ENCODE data around the gene WIPF1. TPM values are rescaled to one million over a fixed set of nuclear protein-coding genes. Genes with fewer than 3 reads are reported as not detected.
A peak's percentile ranks its signal among the peaks of the same experiment; 100 is the strongest.

The WIPF1 gene
- total RNA-seq, 3 donors from 2014 or later: 15.3 to 56.6 (median 28.9) TPM

DNA sequence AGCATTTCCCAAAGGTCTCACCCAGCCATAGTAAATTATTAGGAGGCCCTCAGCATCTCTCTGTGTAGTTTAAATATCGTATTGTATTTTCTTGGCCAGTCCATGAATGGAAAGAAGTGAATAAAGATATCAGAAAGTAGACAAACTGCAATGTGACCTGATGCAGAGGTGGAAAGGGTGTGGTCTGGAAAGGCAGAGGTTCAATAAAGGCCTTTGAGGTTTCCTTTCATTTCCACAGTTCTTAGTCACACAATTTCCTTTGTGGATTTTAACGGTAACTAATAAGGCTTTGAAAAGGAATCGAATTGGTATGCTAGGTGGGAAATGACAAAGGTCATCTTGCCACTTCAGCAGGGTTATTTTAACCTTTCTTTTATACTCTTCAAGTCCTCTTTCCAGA lies 20.1 kb upstream of the WIPF1 start:
- no peaks in the 10 kb centered on the region for H3K9me3 ChIP-seq
- intact Hi-C loops (cut with DNase I, micrococcal nuclease): no loop called here
- no peak overlapping the region for H3K4me3 ChIP-seq
- ATAC-seq: peak; percentile 42
- H3K36me3 ChIP-seq (ENCODE audit: low read depth): no peaks in the 10 kb centered on the region
- H3K4me1 ChIP-seq (ENCODE audit: low read depth): peaks cover 2% of the 10 kb centered on the region
- no peak for DNase-seq
- TF ChIP-seq, protein P1, sequence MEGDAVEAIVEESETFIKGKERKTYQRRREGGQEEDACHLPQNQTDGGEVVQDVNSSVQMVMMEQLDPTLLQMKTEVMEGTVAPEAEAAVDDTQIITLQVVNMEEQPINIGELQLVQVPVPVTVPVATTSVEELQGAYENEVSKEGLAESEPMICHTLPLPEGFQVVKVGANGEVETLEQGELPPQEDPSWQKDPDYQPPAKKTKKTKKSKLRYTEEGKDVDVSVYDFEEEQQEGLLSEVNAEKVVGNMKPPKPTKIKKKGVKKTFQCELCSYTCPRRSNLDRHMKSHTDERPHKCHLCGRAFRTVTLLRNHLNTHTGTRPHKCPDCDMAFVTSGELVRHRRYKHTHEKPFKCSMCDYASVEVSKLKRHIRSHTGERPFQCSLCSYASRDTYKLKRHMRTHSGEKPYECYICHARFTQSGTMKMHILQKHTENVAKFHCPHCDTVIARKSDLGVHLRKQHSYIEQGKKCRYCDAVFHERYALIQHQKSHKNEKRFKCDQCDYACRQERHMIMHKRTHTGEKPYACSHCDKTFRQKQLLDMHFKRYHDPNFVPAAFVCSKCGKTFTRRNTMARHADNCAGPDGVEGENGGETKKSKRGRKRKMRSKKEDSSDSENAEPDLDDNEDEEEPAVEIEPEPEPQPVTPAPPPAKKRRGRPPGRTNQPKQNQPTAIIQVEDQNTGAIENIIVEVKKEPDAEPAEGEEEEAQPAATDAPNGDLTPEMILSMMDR (IDR thresholded peaks at IDR 0.05): no peak

DNA sequence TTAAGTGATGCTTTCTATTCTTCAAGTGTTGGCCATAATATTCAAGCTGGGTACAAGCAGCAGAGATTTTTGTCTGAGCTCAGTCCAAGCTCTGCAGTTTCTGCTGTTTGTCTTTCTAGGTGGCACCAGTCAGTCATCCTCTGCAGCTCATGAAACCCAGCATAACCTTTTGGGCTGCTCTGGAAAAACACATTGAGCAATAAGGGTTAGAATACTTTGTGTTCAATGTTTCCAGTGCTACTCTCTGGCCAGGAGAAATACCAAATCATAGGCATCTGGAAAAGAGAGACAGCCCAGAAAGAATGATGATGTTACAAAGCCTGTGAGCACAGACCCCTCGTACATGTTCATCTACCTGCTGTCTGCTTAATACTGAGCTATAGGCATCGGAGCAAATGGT lies 19.5 kb upstream of the WIPF1 start:
- ATAC-seq (no peak), DNase-seq (no peak)
- H3K4me3 ChIP-seq: no peak overlapping the region
- H3K36me3 ChIP-seq (ENCODE audit: low read depth): no peaks in the 10 kb centered on the region
- TF ChIP-seq, protein P1 (IDR thresholded peaks at IDR 0.05): no peak
- peaks cover 3% of the 10 kb centered on the region for H3K4me1 ChIP-seq (ENCODE audit: low read depth)
- H3K9me3 ChIP-seq: no peaks in the 10 kb centered on the region
- intact Hi-C loops (cut with DNase I, micrococcal nuclease): no loop called here

DNA sequence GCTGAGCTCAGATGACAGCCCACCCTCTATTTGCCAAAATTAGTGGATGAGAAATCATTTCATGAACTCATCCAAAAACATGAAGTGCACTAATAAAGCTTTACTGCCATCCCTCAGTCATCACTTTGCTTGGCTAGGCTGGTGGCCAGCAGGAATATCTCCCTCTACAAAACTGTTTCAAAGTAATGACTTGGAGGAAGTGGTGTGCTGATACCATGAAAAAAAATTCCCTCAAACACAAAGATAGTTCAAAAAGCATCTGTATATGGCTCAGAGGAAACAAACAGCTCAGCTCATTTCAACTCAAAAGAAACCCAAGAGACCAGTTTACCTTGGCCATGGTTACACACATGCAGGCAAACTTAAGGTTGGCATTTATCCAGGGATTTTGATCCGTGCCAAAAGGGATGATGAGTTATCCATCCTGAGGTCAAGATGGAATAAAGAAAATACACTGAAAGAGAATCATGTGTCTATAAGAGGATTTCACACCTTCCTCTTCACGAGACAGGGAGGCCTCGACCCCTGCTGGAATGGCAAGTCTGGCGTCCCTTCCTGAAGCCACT lies 18.4 kb upstream of the WIPF1 start:
- no peak for ATAC-seq
- H3K36me3 ChIP-seq (ENCODE audit: low read depth): no peaks in the 10 kb centered on the region
- H3K4me1 ChIP-seq (ENCODE audit: low read depth): peaks cover 3% of the 10 kb centered on the region
- no peak overlapping the region for H3K4me3 ChIP-seq
- TF ChIP-seq, protein P1 (IDR thresholded peaks at IDR 0.05): no peak
- no peak for DNase-seq
- H3K9me3 ChIP-seq: no peaks in the 10 kb centered on the region
- intact Hi-C loops (cut with DNase I, micrococcal nuclease): no loop called here

DNA sequence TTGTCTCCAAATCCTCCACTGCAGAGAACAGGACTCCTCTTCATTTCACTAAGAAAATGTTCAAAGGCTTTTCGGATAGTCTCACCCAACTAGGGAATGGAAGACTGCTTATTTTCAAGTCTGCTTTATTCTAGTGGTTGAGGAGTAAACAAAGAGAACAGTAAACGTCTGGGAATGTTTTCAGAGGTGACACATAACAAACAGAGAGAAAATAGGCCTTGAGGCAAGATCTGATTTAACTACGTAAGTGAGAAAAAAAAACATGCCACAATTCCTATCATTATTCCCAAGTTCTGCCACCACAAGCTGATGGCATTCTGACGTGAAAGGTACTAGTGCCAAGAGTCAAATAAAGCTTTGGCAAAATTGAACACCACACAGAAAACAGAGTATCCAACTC lies 16.7 kb upstream of the WIPF1 start:
- no peaks in the 10 kb centered on the region for H3K9me3 ChIP-seq
- H3K4me1 ChIP-seq (ENCODE audit: low read depth): peaks cover 3% of the 10 kb centered on the region
- intact Hi-C loops (cut with DNase I, micrococcal nuclease): no loop called here
- no peak for DNase-seq
- no peak overlapping the region for H3K4me3 ChIP-seq
- no peaks in the 10 kb centered on the region for H3K36me3 ChIP-seq (ENCODE audit: low read depth)
- TF ChIP-seq, protein P1 (IDR thresholded peaks at IDR 0.05): no peak
- ATAC-seq: no peak

GRCh38 chr2:174613531-174613930 lies 15.9 kb upstream of the WIPF1 start:
- Histone ChIP-seq H3K9me3 (no peaks in the 10 kb centered on the region), H3K36me3 (ENCODE audit: low read depth) (no peaks in the 10 kb centered on the region), H3K4me1 (ENCODE audit: low read depth) (peaks cover 3% of the 10 kb centered on the region), H3K4me3 (no peak overlapping the region)
- DNase-seq (no peak), ATAC-seq (peak; percentile 17)
- TF ChIP-seq, protein P1 (IDR thresholded peaks at IDR 0.05): no peak
- intact Hi-C loops (cut with DNase I, micrococcal nuclease): no loop called here

DNA sequence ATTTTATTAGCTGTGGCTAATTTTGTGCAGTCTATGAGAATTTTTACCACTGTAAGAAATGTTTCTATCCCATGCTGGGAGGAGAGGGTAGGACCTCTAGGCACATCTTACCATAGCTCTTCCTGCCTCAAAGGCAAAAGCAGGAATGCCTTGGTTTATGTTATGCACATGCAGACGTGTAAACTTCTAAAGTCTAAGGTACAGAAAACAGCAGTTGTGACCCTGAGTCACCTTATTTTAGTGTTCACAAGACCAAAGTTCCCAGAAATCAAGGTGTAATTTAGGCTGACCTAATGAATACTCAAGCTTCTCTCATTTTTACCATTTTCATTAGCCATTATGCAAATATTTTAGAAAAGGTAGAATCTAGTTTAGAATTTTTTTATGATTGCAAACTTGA lies 15.4 kb upstream of the WIPF1 start:
- TF ChIP-seq, protein P1 (IDR thresholded peaks at IDR 0.05): no peak
- intact Hi-C loops (cut with DNase I, micrococcal nuclease): no loop called here
- DNase-seq (no peak), ATAC-seq (peak; percentile 60)
- no peak overlapping the region for H3K4me3 ChIP-seq
- peaks cover 3% of the 10 kb centered on the region for H3K4me1 ChIP-seq (ENCODE audit: low read depth)
- H3K36me3 ChIP-seq (ENCODE audit: low read depth): no peaks in the 10 kb centered on the region
- no peaks in the 10 kb centered on the region for H3K9me3 ChIP-seq

Measured in mucosa of descending colon (tissue), 3 donors.